ENCODE data around the gene KRT84.

The KRT84 gene

DNA sequence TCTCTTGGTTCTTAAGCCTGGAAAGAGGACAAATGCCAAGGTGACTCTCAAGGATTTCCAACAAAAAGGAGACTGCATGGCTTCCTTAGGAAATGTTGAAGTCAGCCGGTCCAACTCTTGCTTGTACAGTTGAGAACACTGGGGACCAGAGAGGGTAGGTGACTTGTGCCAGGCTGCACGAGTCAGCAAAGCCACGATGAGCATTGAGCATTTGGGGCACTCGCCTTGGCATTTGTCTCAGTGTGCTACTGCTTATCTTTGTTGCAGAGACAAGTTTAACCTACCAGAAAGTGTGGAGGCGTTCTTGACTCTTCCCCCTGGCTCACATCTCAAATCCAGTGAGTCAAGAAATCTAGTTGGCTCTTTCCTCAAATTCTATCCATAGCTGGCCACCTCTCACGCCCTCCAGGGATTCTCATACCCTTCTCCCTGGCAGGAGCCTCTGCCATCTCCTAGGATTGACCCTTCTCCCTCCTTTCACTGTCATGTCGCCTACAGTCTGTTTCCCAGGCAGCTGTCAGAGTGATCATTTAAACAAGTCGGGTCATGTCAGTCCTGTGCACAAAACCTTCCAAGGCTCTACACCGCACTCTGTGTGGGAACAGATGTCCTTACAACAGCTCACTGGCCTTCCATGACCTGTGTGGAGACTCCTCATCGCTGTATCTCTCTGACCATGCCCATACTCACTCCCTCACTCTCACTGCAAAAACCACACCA is 47.1 kb downstream of the KRT84 start:
- DNase-seq, result no peak

DNA sequence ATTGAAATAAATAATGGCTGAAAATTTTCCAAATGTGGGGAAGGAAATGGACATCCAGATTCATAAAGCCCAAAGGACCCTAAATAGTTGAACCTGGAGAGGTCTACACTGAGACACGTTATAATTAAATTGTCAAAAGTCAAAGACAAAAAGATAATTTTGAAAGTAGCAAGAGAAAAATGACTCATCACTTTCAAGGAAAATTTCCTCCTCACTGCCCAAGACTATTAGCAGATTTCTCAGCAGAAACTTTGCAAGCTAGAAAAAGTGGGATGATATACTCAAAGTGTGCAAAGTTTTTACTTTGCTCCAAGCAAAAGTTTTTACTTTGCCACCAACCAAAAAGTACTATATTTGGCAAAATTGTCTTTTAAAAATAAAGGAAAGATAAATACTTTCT is 48.4 kb downstream of the KRT84 start:
- no peak for DNase-seq

DNA sequence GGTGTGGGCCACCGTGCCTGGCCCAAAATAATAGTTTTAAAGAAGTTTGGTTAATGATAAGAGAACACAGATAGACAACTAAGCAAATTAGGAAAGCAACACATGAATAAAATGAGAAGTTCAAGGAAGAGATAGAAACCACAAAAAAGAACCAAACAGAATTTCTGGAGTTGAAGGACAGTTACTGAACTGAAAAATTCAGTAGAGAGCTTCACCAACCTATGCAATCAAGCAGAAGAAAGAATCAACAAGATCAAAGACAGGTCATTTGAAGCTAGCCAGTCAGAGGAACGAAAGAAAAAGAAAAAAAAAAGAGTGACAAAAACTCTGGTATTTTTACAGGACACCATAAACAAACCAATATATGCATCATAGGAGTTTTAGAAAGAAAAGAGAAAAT is 48.8 kb downstream of the KRT84 start:
- DNase-seq, result no peak

DNA sequence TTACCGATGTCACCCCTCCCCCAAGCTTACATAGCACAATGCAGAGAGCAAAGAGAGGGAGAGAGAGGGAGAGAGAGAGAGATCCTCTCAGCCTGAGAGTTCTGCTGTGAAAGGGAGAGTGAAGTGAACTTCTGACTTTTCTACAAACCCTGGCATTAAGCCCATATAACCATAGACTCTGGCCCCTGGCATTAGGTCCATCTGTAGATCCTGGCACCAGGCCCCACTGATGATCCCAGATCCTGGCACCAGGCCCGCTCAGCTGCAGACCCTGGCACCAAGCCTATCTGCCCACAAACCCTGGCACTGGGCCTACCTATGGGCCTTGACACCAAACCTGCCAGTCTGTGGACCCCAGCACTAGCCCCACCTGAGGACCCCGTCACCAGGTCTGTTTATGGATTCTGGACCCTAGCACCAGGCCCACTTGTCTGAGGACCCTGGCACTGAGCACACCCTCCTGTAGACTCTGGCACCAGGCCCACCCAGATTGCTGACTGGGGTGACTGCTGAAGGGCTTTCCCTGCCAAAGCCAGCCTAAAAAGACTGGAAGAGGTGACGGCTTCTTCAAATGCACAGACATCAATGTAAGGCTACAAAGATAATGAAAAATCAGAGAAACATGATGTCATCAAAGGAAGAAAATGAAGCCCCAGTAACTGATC is 49.7 kb downstream of the KRT84 start:
- DNase-seq, result no peak

DNA sequence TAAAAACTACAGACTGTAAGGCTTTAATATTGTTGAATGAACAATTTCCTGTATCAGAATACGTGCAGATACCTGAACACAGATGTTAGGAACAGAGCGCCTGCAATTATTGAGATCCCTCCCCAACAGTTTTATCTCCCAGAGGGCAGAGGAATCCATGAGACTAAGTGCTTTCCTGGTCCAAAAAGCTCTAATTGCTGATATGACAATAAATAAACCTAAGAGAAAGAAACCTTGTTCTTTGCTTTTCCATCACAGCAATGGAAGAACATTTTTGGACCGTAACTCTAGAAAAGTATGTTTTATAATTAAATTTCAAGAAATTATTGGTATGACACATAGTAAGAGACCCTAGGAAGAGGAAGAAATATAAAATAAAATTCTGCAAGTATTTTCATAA is 51.3 kb downstream of the KRT84 start:
- no peak for DNase-seq

DNA sequence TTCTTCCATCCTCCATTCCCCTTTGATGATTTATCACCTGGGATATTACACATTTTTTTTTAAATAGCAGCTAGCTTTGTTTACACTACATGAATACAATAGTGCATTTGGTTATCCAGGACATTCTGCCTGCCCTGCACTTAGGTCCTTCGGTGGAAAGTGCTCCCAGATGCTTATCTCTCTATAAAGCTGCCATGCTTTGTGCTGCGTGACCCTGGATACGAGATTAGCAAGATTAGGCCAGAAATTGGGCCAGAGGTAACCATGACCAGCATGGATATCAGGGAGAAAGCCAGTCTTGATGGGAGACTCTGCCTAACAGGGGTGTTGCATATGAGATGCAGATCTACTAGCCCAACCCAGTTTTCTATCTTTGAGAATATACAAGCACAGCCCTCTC is 52.1 kb downstream of the KRT84 start:
- no peak for DNase-seq

DNA sequence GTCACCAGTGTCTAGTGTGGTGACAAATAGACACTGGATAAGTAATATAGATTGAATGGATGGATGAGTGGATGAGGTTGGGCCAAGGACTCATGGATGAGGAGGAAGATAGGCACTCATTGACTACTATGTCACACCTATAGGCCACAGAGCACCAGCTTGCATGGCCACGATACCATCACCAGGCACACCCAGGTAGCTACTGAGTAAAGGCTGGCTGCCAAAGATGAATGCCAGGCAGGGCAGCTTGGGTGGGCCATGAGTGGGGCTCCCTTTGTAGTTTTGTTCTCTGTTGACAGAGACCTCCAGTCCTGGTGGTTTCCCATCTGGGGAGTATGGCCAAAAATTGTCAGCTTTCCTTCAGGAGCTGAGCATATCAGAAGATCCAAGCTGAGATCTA is 53.1 kb downstream of the KRT84 start:
- DNase-seq, result no peak

DNA sequence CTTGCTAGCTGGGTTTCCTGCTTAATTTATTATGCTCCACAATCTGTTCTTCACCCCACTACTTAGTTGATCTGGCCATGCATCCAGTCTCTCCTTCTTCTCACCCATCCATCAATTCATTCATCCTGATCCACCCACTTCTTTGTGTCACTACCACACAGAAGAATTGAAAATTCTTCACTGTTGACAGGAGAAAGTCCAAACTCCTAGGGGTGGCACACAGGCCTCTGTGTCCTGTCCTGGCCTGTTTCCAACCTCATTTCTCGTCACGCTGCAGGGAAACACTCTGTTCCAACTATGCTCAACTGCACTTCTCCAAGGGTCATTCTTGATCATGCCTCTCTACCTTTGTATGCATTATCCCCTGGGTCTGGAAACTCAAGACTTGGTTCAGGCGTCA is 53.6 kb downstream of the KRT84 start:
- DNase-seq, result no peak

DNA sequence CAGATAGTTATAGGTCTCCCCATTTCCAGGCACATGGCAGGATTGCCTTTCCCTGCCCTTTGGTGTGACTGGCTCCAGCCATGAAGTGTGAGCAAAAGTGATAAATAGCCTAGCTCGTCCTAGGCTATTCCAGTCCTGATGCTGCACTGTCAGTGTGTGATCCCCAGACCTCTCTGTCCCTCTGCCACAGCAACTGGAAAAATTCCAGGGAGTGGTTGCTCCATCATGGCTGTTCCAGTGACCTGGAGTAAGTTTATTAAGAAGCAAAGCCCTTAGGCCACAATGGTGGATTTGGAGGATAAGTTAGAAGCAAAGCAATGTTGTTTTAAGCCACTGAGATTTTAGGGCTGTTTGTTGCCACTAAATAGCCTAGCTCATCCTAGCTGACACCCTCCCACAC is 54.4 kb downstream of the KRT84 start:
- no peak for DNase-seq

DNA sequence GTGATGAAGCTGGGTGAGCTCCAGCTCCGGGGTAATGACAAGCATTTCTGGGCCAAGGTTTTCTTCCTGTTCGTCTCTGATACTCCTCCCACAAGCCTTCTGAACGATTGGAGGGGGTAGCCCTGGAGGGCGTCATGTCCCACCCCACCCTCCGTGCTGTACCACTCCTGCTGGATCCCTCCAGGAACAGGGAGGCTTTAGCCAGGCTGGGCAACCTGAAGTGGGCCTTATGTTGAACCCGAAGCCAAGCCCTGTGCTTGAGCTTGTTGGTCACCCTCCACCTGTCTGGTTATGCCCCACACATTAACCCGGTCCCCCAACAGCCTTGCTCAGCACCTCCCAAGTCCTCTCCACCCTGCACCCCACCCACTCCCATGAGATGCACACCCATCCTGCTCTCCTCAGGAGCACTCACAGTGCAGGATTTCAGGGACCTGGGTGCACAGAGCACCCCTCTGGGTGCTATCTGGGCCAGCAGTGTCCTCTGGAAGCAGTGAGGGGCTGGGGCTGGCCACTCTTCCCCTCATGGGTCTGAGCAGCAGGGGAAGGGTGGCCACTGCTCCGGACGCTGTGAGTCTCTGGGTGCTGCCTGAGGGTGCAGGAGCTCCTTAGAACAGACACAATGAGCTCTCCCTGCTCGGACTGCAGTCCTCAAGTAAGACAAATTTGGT is 57.5 kb downstream of the KRT84 start:
- DNase-seq, result no peak
